T1000 (cell line): ENCODE data around the gene CACNA1D.

Experiments
- DNase-seq: peaks from one replicate; lab custom pipeline; 2025; ENCODE audit warnings: mixed read lengths; lab: John Stamatoyannopoulos, UW

The CACNA1D gene

GRCh38 chr3:53806182-53807116 is 312.0 kb downstream of the CACNA1D start:
- no peak for DNase-seq

- no peak for DNase-seq
Measured at GRCh38 chr3:53807117-53807810, 312.9 kb downstream of the CACNA1D start.

- DNase-seq: no peak
Measured at GRCh38 chr3:53808496-53808895, 314.1 kb downstream of the CACNA1D start.

GRCh38 chr3:53809267-53809666 is 314.9 kb downstream of the CACNA1D start:
- DNase-seq: no peak

- no peak for DNase-seq
Measured at GRCh38 chr3:53809764-53810400, 315.5 kb downstream of the CACNA1D start.

- DNase-seq: no peak
Measured at GRCh38 chr3:53811143-53811927, 316.9 kb downstream of the CACNA1D start.

- DNase-seq: no peak
Measured at GRCh38 chr3:53812434-53812833, 318.0 kb downstream of the CACNA1D start.

GRCh38 chr3:53813229-53813628 is 318.8 kb downstream of the CACNA1D start:
- DNase-seq: no peak

- DNase-seq: no peak
Measured at GRCh38 chr3:53813876-53814275, 319.5 kb downstream of the CACNA1D start.

- no peak for DNase-seq
Measured at GRCh38 chr3:53815067-53815466, 320.7 kb downstream of the CACNA1D start.

GRCh38 chr3:53815651-53816050 is 321.2 kb downstream of the CACNA1D start:
- DNase-seq: no peak

- no peak for DNase-seq
Measured at GRCh38 chr3:53816425-53816824, 322.0 kb downstream of the CACNA1D start.

- no peak for DNase-seq
Measured at GRCh38 chr3:53817211-53817610, 322.8 kb downstream of the CACNA1D start.

GRCh38 chr3:53817809-53818208 is 323.4 kb downstream of the CACNA1D start:
- no peak for DNase-seq

- no peak for DNase-seq
Measured at GRCh38 chr3:53818221-53819162, 324.1 kb downstream of the CACNA1D start.

- DNase-seq: no peak
Measured at GRCh38 chr3:53819163-53819868, 324.9 kb downstream of the CACNA1D start.

- no peak for DNase-seq
Measured at GRCh38 chr3:53820084-53820483, 325.7 kb downstream of the CACNA1D start.

- DNase-seq: no peak
Measured at GRCh38 chr3:53820756-53821580, 326.6 kb downstream of the CACNA1D start.

GRCh38 chr3:53821631-53822121 is 327.3 kb downstream of the CACNA1D start:
- no peak for DNase-seq
